GM21515 (cell line): ENCODE results near the gene PATE4.

Source experiments
- ATAC-seq: cut with Tn5 transposase; IDR thresholded peaks from one replicate; pipeline ENCODE4 v1.9.1; 2021; ENCODE audit not compliant: unreplicated experiment

PATE4 gene

GRCh38 chr11:125887373-125888324, 54.5 kb downstream of the PATE4 start, which contains the start of gene HYLS1:
HYLS1 (plus strand) TSS chr11:125887668; CDS start chr11:125899369, 11,701 bp downstream.
- peak; percentile 87 for ATAC-seq
